Stimulated activated CD4-positive, alpha-beta T cell treated with anti-CD3 and anti-CD28 coated beads, Interleukin-15, amount 100 ng/mL, for 1 hour (primary cell): ENCODE results near the gene SUGP2.
A peak's percentile ranks its signal among the peaks of the same experiment; 100 is the strongest.

Experiments
- DNase-seq, 2 donors: peaks; one replicate each; pipeline ENCODE4 v3.0.0-alpha.2; 2020; ENCODE audit warnings: low read depth in 1 of 2, low spot score in 1 of 2

The SUGP2 gene

DNA sequence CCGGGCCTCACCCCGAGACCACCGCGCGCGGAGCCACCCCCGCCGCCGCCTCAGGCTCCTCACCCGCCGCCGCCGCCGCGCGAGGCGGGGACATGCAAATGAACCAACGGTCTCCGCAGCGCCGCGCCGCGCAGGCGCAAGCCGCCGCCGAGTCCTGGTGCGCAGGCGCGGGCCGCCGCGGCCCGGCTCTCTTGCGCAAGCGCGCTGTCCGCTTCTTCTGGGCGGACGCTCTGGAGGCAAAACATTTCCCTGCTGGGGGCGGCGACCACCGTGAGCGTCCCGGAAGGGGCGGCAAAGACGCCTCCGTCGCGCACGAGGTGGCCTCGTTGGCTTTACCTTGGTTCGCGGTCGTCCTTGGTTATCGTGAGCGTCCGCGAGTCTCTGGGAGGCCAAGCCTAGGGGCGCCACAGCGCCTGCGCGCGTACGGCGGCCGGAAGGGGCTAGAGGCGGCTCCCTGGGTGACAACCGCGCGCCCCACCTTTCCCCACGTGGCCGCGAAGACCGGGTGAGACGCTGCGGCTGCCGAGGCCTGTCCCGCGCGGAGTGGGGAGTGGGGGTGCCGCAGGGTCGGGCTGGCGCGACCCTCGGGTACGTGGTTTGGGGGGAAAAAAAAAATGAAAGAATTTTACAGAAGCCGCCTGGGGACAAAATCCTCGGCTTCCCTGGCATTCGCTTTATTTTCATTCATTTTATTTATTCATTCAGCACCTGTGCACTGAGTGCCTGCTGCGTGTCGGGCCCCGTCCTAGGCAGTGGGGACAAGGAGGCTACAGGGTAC, at the start of gene SUGP2, which contains the start of gene ARMC6:
TSS of gene SUGP2 (minus strand) at position 92 of the 778 bp plus-strand sequence. CDS start 2,446 bp downstream, outside the sequence.
TSS of gene ARMC6 (plus strand) at position 178 of the 778 bp plus-strand sequence. CDS start 607 bp downstream, outside the sequence.
- DNase-seq: peak; percentile 82 to 85

DNA sequence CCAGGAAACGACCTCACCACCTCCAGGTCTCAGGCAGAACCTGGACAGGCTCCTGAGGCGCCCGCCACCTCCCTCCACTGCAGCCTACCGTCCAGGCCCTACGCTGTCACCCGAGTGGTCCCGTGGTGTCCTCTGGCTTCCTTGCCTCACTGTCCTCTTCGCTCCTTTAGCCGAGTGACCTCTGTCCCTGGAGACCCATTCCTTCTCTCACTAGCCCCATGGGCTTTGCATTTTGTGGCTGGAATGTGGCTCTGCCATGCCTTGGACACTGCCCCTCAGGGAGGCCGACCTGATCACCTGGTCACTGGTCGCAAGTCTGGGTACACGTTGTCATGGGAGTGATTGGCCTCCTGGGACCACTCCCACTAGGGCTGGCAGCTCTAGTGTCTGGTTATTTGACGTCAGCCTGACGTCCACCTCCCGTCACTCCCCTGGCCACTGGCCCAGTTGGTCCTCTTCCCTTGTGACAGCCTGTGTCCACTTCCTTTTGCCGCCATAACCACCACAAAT, 48.4 kb upstream of the SUGP2 start:
- no peak for DNase-seq

DNA sequence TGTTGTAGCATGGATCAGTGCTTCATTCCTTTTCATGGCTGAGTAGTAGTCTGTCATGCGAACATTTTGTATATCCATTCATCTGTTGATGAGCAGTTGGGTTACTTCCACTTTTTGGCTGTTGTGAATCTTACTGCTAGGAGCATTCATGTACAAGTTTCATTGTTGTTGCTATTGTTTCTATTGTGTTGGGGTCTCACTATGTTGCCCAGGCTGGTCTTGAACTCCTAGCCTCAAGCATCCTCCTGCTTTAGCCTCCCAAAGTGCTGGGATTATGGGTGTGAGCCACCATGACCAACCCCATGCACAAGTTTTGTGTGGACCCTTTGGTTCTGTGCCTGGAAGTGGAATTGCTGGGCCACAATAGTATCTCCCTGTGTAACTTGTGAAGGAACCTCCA, 46.3 kb upstream of the SUGP2 start:
- no peak for DNase-seq

DNA sequence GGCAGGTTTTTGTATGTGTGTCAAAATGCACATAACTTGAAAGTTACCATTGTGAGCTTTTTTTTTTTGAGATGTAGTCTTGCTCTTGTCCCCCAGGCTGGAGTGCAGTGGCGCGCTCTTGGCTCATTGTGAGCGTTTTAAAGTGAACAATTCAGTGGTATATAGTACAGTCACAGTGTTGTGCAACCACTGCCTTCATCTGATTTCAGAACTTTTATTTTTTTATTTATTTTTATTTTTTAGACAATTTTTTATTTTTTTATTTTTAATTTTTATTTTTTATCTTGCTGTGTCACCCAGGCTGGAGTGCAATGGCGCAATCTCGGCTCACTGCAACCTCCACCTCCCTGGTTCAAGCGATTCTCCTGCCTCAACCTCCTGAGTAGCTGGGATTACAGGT, 45.5 kb upstream of the SUGP2 start:
- DNase-seq: no peak

DNA sequence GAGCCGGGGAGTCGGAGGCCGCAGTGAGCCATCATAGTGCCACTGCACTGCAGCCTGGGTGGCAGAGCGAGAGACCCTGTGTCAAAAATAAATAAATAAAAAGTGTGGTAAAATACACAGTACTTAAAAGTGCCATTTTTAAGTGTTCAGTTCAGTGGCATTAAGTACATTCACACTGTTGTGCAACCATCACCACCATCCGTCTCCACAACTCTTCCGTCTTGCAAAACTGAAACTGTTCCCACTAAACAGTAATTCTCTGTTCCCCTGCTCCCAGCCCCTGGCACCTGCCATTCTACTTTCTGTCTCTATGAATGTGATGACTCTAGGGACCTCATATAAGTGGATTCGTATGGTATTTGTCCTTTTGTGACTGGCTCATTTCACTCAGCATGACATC, 43.8 kb upstream of the SUGP2 start:
- DNase-seq: no peak

DNA sequence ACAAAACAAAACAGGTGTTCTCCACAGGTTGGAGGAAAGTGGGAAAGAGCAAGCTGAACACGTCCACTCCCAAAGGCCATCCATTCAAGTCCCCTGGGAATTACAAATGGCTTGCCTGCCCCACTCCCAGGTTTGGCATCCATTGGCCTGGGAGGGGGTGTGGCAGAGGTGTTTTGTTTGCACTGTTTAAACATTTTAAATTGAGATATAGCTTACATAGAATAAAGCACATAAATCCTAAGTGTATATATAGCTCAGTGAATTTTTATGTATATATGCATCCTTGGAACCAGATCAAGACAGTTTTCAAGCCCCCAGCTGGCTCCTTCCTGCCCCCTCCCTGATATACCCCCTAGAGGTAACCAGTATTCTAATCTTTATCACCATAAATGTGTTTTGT, 43.2 kb upstream of the SUGP2 start:
- DNase-seq: no peak

DNA sequence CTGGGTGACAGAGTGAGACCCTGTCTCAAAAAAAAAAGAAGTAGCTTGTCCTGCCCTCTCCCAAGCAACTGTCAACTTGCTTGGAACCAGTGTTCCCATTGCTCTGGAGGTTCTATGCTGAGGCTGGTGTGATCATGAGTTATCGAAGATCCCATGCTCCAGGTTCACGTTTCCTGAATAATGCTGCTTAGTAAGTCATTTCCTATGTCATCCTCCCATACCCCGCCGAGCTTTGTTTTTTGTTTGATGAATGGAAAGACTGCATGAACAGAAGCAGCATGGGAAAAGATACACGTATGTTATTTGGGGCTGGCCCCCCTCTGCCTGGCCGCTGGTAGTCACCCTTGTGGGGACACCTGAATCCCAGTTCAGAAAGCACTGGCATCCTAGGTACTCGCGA, 41.8 kb upstream of the SUGP2 start:
- no peak for DNase-seq

DNA sequence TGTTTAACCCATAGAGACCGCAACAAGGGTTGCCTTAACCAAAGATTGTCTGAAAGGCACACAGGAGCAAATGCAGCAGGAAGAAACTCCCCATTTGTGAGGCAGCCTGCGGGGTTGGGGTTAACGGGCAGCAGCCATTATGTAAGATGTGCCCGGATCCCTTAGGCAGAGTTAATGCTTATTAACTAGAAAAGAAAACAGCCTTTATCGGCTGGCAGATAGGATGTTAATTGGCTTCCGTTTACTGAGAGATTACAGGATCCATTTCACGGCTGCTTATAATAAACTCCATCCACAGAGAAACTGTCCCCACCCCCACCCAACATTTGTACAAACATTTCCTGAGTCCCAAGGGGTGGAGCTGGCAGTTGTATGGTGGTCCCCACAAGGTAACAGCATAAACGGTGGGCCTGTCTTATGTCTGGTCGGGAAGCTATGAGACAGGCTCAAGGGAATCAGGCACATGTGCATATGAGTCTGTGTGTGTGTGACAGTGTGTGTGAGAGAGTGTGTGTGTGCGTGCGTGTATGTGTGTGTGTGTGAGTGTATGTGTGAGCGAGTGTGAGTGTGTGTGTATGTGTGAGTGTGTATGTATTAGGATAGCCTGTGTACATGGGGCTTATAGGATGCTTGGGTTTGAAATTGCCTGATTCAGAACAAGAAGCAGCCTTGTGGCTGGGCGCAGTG, 41.0 kb upstream of the SUGP2 start:
- no peak for DNase-seq

DNA sequence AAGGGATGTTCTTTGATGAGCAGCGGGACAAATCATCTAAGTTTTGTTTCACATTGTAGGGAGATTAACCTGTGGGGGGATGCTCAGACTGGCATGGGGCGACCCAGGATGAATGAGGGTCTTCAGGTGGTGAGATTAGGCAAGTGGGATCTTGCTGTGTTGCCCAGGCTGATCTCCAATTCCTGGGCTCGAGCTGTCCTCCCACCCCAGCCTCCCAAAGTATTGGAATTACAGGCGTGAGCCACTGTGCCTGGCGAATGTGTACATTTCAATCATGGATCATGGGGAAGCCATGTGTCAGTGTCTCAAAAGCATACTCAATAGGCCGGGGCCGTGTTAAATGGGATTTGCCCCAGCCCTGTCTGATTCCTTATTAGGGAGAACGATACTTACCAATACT, 38.6 kb upstream of the SUGP2 start:
- no peak for DNase-seq

DNA sequence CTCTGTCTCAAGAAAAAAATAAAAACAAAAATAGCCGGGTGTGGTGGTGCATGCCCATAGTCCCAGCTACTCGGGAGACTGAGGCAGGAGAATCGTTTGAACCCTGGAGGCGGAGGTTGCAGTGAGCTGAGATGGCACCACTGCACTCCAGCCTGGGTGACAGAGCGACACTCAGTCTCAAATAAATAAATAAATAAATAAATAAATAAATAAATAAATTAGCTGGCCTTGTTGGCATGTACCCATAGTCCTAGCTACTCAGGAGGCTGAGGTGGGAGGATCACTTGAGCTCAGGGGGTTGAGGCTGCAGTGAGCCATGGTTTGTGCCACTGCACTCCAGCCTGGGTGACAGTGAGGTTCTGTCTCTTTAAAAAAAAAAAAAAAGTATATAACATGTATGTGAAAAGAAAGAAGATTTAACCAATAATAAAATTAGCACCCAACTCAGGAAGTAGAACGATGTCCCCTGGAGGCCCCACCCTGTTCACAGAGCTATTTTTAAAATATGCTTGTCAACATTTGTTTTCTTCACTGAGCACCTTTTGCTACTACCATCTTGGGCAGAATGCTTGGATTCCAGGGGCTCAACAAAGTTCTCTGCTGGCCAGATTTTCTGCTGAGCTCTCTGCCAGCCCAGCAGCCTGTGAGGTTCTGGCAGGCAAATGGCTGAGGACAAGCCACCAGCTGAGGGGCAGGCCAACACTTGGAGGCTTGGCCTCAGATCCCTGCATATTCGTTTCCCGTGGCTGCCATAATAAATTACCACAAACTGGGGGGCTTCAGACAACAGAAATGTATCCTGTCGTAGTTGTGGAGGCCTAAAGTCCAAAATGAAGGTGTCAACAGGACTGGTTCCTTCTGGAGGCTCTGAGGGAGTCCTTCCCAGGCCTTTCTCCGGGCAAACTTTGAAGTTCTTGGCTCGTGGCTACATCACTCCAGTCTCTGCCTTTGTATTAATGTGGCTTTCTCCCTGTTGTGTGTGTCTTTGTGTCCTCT, 35.6 kb upstream of the SUGP2 start:
- no peak for DNase-seq

DNA sequence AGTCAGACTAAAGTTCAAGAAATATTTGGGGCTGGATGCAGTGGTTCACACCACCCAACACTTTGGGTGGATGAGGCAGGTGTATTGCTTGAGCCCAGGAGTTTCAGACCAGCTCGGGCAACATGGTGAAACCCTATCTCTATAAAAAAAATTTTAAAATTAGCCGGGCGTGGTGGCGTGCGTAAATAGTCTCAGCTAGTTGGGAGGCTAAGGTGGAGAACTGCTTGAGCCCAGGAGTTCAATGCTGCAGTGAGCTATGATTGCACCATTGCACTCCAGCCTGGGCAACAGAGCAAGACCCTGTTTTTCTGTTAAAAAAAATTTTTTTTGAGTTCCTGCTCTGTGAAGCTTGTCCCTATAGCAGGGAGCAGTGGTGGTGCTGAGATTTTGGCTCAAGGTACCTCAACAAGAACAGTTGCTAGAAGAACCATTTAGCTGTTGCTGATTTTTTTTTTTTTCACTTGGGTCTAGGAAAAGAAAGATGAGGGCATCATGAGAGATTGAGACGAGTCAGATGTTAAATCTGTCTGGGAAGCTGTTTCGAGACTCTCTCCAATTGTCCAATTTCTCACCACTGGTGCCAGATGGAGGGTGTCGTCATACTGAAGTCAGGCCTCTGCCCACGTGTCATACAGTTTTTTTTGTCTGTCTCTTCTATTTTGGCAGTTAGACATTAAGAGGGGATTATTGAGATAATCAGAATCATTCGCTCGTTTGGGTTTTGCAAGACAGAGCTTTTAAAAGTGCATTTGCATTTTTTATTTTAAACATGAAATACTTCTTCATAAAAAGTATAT, 34.2 kb upstream of the SUGP2 start:
- DNase-seq: no peak

DNA sequence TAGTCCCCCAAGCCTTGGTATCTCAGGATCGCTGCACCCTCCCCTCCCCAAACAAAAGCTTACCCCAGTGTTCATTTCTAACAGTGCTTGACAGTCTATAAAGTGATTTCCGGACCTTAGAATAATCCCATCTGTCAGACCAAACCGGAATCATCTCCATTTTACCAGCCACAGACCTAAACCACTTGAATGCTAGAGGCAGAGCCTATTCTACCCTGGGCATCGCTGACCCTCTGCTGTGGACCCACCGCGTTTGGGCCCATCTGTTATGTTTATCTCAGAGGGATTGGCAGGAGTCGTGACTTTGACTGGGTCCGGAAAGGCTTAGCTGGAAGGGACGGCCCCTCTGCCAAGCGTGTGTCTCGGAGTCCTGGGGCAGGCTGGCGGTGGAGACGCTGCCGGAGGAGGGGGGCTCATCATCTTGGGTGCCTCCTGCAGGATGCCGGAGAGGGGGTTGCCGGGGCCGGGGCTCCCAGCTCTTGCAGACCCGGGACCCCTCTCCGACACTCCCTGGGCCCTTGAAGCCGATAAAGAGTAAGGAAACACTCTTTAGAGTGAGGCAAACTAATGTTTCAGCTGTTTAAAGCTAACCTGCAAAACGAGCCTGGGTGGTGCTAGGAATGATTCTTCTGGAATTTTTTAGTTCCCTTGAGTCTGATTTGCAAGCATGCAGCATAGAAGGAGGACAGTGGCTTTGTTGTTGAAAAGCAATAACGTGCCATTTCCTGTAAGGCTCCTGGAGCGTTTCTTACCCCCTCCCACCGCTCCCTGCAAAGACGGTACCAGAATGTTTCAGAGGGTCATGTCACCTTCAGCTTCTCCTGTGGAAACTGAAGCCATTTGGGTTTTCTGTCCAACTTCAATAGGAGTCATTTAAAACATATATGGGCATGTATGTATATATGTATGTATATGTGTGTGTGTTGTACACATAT, 31.8 kb upstream of the SUGP2 start:
- no peak for DNase-seq

DNA sequence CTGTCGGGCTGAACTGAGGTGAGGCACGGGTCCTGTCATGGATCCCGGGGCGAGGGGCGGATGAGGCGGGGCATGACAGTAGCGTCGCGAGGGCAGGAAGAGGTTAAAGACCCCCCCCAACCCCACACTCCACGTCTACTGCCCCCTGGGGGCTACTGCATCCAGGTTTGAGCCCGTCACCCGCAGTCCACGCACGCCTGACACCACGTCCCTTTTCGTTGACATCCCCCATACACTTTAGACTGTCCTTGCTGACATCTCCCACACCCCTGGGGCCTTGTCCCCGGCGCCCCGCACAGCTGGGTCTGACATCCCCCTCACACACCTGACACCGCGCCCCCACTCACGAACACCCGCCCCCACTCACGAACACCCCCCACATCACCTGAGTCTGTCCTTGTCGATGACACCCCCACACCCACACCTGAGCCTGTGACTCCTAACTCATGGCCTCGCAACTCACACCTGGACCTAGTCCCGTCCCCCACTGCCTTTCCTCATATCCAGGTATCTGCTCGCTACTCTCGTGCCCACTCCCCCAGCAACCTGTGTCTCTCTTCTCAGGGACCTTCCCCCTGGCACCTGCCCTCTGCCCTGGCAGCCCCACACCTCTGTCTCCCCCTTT, 30.9 kb upstream of the SUGP2 start:
- no peak for DNase-seq

DNA sequence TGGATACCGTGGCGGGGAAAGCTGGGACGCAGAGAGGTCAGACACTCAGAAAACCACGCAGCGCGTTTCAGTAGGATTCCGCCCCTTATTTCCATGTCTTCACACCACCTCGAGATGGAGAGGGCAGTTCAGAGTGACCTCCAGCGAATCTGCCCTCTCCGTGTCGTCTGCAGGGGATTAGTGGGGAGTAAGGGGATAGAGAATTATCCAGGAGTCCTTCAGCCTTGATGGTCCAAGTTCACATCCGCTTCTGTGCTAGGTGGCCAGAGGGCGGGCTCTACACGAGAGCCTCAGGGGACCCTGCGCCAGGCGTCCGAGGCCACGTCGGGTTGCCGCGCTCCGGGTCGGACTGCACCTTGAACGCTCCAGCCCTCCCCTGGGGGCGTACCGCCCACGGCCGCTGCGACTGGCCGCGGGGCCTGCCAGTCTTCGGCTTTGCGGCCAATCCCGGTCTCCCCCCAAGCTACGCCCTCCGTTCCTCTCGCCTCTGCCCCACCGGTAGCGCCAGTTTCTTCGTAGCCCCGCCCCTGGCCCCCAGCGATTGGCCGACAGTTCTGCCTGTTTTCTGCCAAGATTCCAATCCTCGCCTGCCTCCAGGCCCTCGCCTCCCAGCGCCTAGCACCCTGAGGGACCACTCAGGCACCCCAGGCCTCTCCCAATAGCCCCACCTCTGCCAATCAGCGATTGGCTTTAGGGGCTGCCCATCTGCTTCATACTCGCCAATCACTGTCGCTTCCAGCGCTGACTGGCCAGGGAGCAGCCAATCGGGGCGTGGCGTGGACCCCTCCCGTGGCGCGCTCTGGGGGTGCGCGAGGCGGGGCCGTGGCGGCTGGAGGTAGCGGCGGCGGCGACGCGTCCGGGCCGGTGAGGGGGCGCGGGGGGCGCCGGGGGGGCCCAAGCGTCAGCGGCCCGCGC, 30.1 kb upstream of the SUGP2 start, which contains the start of gene SLC25A42:
TSS of gene SLC25A42 (plus strand) at position 812 of the 915 bp plus-strand sequence. CDS start 32,131 bp downstream, outside the sequence.
- peak; percentile 95 to 98 for DNase-seq

DNA sequence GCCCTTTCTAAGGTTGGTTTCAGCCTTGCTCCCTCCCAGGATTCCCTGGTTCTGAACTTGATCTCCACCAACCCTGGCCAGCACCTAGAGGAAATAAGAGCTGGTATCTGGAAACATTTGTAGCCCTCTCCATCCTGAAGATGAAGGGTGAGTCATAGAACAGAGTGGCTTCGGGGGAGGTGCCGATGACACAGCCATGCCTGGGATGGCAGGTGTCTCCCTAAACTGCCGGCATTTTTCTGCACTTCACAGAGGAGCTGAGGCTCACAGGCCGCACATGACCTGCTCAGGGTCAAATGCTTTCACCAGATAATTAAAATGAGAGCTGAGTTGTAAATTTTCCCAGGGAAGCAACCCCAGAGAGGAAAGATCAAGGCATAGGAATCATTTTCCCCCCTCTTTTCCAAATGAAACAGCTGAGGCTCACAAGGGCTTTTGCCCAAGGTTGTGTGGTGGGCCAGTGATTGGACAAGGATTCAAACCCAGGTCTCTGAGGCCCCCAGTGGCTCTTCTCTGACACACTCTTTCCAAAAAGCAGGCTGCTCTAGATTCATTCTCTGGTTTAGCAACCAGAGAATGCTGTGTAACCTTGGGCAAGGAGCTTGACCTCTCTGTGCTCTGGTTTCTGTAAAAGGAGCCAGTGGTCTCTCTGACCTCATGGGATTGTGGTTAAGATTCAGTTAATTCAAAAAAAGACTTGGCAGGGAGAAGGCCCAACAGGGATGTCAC, 29.3 kb upstream of the SUGP2 start:
- DNase-seq: no peak

DNA sequence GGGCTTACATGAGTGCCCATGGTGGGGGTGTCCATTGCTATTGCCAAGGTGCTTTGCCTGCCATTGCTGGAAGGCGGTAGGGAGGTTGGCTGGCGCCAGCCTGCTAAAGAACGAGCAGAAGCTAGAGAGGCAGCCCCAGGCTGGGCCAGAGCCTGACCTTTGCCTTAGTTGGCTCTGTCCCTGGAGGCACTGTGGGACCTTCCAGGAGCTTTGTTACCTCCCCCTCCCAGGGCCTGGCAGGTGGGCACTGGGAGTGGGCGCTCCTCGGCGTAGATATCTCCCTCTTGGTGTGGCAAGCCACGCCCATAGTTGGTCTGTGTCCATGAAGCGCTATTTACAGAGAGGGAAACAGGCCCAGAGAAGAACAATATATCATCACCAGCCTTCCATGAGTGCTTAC, 28.2 kb upstream of the SUGP2 start:
- DNase-seq: no peak
